Regular cardiac myocyte (primary cell): ENCODE measurements around the gene IGSF10. TPM values are rescaled to one million over a fixed set of nuclear protein-coding genes. Genes with fewer than 3 reads are reported as not detected.

Source experiments
- total RNA-seq: library from RNA; depleted of rRNA; stranded (reverse); fragments of >200 nt; gene quantifications from 2 replicates; pipeline ENCODE4 v1.2.3, GENCODE V29; 2014

Gene IGSF10
- total RNA-seq = under 0.01 and 0.19 TPM in 2 replicates

GRCh38 chr3:151460774-151461450 lies at the start of gene IGSF10:
TSS of gene IGSF10 (minus strand) at chr3:151461061. CDS start at chr3:151458709, 2,352 bp downstream.

Other genes starting within 250 kb of the IGSF10 start
- gene P2RY14, start 182.5 kb downstream of the IGSF10 start, total RNA-seq = under 0.01 and 0.28 TPM in 2 replicates
- under 0.01 TPM in 2 replicates for gene GPR87, start 144.2 kb downstream of the IGSF10 start, total RNA-seq
- gene P2RY13, start 131.5 kb downstream of the IGSF10 start, total RNA-seq = not detected in 2 replicates
- gene P2RY12, start 76.3 kb downstream of the IGSF10 start, total RNA-seq = 0.28 TPM in 1 of 2 replicates, not detected in the other